Left renal pelvis (tissue), 4 donors: ENCODE data around the gene COX18. TPM values are rescaled to one million over a fixed set of nuclear protein-coding genes. Genes with fewer than 3 reads are reported as not detected.

Experiments used
- DNase-seq, 4 donors: peaks; one replicate each; pipeline ENCODE4 v3.0.0-alpha.2; 2013; ENCODE audit warnings: low read depth in 4 of 4, low spot score in 3 of 4
- polyA plus RNA-seq, 4 donors: library from polyadenylated mRNA; unstranded; fragments of 120-200 nt; gene quantifications; one replicate each; pipeline ENCODE4 v1.2.1, GENCODE V29; 2013; ENCODE audit not compliant: insufficient read length in 4 of 4

Gene COX18
- polyA plus RNA-seq, 4 donors = 14.7 to 19.2 (median 18.7) TPM

DNA sequence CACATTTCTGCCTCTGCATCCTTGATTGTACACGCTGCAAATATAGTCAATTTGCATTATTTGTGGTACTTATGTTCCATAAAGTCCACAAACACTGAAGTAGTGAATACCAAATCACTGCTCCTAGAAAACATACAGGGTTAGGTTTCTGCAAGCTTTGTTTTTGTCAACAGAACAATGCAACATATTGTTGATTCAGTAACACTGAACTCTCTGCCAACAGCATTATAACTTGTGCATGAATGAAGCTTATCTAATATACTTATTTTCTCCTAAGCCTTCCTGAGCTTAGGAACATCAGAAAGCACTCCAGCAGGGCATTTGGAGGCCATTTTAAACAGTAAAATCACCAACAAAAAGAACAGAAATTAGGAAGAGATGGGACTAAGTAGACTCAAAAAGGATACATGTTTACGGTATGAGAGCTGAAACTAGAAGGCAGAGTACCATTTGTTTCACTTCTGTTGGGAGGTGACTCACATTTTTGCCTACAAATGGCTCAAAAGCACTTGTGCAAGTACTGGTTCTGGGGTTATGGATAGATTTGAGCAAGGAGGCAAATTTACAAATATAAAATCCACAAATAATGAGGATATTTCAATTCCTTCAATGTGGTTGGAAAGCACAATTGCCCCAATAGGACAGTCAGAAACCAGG is 14.1 kb downstream of the COX18 start:
- no peak for DNase-seq

DNA sequence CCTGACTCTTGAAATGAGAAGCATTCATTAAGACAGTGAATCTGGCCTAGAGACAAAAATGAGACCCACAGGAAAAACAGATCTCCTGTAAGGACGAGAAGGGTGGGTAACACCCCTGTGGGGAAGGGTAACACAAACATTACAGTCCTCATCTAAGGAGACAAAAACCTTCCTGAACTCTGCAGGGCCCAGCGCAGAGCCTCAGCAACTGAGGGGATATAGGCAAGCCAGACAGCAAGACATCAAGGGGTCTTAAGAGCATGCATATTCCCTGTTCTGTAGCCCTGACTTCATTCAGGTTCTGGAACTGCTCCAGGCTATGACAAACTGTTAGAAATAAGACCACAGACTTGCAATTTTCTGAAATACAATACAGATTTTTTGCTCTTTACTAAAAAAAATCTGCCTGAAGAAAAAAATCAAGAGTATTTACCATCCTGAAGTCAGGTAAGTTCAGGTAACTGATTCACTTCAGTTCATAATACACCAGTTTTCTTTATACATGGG is 15.5 kb downstream of the COX18 start:
- DNase-seq = no peak

DNA sequence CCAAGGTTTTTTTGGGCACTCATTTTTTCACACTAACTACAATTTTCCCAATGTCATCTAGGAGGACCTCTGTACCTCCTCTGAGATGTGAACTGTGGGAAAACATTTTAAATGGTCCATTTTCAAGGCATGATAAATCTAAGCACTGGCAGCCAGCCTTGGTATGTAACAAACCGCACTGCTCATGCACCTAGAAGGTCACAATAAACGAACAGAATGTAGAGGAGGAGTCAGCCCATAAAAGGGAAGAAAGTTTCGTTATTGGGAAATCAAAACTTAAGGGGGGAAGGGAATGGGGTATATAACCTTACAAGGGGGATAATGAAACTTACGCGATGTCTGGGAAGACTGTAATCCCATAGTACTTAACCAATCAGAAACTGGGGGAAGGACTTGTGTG is 16.4 kb downstream of the COX18 start:
- DNase-seq = no peak

DNA sequence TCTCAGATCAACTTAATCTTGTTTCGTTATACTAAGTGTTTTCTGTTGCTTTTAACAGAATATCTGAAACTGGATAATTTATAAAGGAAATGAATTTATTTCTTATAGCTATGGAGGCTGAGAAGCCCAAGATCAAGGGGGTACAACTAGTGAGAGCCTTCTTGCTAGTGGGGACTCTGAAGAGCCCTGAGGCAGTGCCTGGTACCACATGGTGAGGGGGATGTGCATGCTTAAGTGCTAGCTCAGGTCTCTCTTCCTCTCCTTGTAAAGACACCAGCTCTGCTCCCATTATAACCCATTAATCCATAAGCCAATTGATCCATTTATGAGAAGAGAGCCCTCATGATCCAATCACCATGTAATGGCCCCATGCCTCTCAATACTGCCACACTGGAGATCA is 17.9 kb downstream of the COX18 start:
- no peak for DNase-seq

DNA sequence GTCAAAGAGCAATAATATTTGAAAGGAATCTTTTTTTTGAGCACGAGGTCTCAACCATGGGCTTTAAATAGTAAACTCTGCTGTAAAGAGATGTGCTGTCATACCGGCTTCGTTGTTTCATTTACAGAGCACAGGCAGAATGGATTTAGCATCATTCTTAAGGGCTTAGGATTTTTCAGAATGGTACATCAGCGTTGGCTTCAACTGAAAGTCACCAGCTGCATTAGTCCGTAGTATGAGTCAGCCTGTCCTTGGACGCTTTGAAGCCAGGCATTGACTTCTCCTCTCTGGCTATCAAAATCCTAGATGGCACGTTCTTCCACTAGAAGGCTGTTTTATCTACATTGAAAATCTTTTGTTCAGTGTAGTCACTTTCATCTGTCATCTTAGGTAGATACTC is 23.6 kb downstream of the COX18 start:
- DNase-seq = no peak

DNA sequence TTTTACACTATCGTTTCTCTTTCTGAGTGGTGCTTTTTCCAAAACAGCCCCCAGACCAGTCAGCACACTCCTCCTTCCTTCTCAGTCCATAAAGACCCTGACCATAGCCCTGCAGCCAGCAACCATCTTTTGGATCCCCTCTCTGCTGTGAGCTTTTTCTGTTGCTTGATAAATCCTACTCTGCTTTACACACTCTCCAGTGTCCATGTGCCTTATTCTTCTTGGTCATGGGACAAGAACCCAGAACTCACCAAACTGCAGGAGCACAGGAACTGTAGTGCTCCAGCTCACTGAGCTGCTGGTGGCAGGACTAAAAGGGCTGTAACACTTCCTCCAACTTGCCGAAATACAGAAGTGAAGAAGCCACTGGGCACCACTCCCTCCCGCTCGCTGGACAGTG is 32.5 kb downstream of the COX18 start:
- no peak for DNase-seq

DNA sequence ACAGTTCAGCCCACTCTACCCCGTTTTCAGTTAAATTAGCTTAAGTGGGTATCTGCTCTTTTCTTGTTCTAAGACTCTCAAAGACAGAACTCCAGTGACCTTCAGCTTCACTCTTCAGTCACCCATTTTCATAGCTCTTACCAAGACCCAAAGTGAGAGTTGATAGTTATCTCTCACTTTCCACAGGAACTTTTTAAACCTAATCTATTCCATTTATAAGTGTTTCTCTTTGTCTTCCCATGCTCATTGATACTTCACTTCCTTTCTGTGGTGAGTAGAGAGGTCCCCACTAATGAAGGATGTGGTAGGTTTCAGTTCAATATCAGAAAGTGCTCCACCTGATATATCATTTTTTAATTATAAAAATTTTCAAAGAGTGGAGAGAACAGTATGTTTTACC is 33.4 kb downstream of the COX18 start:
- no peak for DNase-seq

DNA sequence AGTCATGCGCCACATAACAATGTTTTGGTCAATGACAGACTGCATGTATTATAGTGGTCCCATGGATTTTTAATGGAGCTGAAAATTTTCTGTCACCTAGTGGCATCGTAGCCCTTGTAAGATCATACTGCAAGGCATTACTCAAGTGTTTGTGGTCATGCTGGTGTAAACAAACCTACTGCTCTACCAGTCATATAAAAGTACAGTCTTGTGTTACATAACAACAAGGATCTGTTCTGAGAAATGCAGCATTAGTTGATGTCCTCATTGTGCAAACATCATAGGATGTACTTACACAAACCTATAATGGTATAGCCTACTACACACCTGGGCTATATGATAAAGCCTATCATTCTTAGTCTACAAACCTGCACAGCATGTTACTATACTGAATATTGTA is 34.6 kb downstream of the COX18 start:
- DNase-seq = no peak

DNA sequence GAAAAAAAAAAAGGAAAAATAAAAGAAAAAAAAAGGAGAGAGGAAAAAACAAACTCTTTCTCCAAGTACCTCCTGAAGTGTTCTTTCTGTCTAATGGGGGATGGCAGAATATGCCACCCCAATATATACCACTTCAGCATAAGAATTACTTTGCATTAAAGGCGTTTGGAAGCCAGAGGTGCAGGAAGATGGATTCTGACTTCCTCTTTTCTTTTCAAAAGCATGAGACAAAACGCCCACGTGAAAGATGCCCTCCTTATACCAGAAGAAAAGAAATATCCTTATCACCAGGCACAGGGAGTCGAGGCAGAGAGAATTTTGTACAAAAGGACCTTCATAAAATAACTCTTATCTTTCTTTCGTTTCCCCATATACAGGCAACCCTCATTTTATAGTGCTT is 40.9 kb downstream of the COX18 start:
- DNase-seq = no peak

DNA sequence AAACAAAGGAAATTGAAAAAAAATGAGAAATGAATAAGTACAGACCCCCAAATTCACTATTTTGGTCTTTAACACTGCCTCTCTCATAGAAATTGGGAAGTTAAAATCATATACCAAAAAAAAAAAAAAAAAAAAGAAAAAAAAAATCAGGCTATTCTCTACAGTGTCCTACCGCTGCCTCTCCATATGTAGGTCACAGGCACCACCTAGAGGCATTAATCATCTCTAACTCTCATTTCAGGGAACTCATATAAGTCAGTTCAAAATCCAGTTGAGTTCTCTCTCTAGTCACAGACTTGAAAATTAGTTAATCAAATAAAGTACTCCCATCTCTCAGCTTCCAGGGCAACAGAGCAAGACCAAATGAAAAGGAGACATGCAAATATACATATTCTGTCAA is 47.9 kb downstream of the COX18 start:
- DNase-seq = no peak

DNA sequence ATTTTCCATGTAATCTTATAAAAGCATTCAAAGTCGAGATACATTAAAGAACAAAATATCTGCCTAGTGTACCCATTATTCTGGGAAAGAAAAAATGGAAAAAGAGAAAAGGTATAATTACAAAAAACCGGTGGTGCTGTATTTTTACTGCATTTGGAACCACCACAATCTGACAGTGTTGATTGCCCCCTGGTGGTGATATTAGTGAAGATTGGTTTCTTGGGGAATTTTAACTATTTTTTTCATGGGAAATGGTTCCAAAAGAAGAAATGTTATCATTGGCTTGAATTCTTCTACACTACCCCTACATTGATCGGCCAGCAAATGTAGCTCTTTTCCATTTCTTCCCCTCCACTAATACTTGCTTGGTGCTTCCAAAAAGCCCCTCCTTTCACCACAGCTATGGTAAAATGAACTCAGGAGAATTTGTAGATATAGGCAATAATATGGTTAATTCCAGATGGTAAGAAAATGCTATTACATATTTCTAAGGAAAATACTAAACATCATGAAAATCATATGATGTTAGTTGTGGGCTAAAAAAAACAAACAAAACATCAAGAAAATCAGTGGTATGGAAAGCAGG is 50.0 kb downstream of the COX18 start:
- DNase-seq = peak in 3 of 4 donors; percentile 24 to 28 (median 25)

DNA sequence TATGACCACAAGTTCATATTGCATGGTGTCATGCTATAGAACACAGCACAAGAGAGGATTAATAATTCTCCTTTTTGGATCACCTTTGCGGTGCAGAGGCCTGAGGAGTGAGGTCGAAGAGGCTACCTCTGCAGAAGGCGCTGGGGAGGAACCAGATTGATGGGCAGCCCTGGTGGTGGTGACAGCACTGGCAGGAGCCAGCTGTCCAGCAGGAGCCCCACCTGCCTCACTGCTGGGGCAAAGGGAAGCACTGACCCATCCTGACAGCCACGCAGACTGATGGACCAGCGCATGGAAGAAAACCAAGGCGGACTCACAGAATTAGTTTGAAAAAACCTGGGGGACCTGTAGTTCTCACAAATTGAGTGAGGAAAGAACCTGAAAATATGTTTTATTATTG is 50.9 kb downstream of the COX18 start:
- DNase-seq = no peak

DNA sequence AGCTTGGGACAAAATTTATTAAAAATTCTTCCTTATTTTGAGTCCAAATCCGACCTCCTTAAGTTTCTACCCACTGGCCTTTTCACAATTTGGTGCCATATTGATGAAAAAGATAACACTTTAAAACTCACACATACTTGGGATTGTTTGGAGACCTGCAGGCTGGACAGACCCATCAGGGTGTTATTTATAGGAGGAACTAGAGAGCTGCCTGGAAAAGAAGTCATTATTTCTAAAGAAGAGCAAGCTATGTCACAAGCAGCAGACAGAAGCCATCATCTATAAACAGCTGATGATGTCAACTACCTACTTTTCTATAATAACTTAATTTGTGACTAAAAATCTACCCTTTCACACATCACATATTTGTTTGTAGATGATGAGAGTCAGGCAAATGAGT is 56.2 kb downstream of the COX18 start:
- no peak for DNase-seq

DNA sequence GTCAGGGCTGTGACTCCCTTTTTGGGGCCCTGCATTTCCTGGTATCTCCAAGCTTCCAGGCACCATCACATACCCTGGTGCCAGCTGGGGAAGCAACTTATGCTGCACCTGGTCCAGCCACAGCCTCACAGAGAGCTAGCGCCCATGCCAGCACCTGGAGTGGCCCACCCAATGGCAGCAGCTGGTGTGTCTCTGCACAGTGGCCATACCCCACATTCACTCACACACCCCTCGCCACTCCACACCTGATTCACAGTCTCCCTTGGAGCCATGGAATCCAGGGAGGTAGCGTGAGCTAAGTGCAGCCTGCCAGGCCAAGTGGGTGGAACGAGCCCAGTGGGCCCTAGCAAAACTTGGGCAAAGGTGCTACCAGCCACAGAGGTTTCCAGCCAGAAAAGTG is 56.8 kb downstream of the COX18 start:
- DNase-seq = no peak

DNA sequence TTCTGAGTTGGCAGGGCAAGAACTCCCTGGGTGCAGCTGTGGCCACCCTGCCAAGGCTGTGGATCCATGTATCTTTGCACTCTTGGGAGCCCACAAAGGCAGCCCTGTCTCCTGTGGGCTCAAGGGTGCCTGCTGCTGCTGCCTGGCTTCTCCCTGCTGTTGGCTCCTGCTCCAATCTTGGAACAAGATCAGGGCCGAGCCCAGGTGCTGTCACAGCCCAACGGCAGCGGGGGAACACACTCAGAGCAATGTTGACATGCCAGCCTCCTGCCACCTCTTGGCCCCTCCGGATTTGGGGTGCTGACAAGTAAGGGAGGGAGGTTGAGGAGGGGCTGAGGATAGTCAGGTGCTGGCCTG is 57.9 kb downstream of the COX18 start:
- no peak for DNase-seq

DNA sequence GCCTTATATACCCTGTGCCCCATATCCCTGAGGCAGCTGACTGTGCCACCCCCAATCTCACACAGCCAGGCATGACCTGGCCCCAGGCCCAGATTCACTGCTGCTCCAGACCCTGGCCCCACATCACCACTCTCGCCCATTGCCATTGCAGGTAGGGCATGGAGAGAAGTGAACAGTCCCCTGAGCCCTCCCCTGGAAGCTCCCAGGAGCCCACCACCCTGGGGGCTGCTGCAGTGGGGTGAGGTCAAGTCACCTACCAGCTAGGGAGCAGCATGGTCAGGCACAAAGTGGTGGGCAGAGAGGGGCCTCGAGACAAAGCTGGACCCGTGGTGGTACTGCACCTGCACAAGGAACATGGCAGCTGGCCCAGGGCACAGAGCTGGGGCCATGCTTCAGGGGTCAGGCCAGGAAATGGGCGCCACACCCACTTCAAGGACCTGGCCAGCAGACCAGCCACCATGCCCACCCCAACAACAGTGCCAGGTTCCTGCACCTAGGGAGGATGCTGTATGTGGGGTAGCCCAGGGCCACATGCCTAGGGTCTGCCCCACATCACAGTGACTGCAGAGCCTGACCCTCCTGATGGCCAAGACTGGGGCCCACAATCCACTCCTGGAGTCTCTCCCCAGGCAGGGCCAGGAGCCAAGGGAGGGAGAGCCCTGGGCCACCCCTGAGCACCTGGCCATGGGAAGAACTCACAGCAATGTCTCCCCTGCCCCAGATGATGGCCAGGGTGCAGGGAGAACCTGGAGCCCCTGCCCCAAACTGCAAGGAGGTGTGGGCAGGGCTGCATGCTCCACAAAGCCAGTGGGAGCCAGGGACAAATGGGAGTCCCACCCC is 58.5 kb downstream of the COX18 start:
- no peak for DNase-seq

DNA sequence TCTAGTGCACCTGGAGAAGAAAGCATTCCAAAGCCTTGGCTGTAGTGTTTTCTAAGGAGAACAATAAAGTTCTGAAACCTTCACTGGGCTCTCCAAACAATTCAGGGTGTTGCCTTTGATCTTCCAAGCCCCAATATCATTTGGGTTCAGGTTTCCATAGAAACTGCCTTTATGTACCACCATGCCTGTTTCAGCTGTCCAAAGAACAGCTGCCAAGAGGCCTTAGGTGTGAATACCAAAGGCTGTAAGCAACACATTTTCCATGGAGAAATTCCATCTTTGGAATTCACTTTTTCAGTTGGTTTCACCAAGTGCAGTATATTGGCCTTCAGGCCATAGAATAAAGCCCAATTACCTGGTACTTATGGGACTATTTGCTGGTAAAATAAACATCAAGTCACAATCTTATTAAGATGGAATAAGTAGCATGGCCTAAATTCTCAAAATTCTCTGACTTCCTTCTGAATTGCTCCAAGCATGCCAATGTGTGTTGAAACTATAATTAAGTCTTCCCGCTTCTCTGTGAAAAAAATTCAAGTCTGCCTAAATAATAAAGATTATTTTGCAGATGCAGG is 61.9 kb downstream of the COX18 start:
- no peak for DNase-seq

DNA sequence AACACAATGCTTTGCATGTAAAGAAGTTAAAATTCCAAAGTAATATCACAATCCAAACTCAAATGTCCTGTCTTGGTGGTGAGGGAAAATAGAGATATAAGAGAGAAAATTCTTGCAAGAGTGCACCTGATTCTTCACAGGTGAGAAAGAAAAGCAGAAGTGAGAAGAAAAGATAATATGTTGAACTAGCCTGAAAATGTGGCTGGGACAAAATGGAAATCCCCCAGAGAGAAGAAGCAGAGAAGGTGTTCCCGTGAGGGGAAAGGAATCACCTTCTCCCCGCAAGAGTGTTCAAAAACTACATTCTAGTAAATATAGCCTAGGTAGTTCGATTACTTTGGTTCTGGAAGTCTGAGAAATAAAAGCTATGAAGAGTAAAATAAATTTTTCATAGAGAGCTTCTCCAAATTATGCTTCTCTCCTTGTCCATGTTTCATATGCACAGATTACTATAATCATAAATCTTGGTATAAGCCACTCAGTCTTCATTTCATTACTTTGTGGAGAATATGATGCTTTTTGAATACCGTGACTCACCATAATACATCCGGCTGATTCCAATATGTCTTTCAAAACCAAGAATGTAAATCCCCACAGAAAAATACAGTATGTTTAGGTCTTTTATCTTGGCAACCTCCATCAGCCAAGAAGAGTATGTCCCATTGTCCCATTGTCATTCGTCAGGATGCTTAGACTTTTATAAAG is 63.1 kb downstream of the COX18 start:
- no peak for DNase-seq

DNA sequence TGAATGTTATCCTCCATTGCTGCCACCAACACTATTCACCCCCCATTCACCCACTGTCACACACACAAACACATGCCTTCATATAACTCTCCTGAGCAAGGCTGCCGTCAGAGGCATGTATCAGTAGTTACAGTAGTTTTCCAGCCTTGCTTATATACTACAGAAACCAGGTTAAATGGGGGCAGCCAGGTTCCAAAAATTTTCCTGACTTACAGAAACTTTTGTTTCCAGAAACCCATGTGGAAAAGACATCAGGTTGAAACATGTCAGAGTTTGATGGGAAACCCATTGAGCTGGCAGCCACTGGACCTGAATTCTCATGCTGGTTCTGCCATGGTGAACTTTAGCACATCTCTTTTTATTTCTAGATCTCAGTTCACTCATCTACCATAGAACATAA is 64.0 kb downstream of the COX18 start:
- no peak for DNase-seq
